Vagina (tissue), 2 donors: ENCODE measurements around the gene SMG6.

Experiments
- CTCF ChIP-seq, 3 experiments: fragments of 450-650 bp in 2 of 3; fragments of 200-600 bp in 1 of 3; sonication (generic) in 1 of 3; IDR thresholded peaks; one replicate each; pipeline ENCODE4 v1.5.1; 2017 to 2019; ENCODE audit warnings: antibody characterized with exemption in 3 of 3, mild to moderate bottlenecking in 2 of 3, moderate library complexity in 2 of 3
- POLR2A ChIP-seq, 2 donors: fragments of 450-650 bp; IDR thresholded peaks; one replicate each; pipeline ENCODE4 v1.6.1; 2017; ENCODE audit warnings: antibody characterized with exemption in 2 of 2, mild to moderate bottlenecking in 2 of 2, moderate library complexity in 2 of 2
- POLR2AphosphoS5 ChIP-seq, 2 donors: sonication (generic); formaldehyde crosslinking; IDR thresholded peaks; one replicate each; pipeline ENCODE4 v1.9.0; 2017; ENCODE audit warnings: antibody characterized with exemption in 2 of 2, mild to moderate bottlenecking in 2 of 2, low read depth in 1 of 2; ENCODE audit not compliant: insufficient read depth in 1 of 2

GRCh38 chr17:2184993-2185931 lies 118.3 kb downstream of the SMG6 start:
- no peak for TF ChIP-seq CTCF (IDR thresholded peaks at IDR 0.05)
- TF ChIP-seq POLR2A (IDR thresholded peaks at IDR 0.05) = no peak
- no peak for TF ChIP-seq POLR2AphosphoS5 (IDR thresholded peaks at IDR 0.05; ENCODE audit: insufficient read depth in 1 of 2, low read depth in 1 of 2)
